Stimulated activated CD4-positive, alpha-beta T cell treated with anti-CD3 and anti-CD28 coated beads, Interleukin-4, amount 100 ng/mL, for 4 hours (primary cell): Measurements from ENCODE around the gene KDELR3.

Source experiments
- DNase-seq, 2 experiments: peaks; one replicate each; pipeline ENCODE4 v3.0.0-alpha.2; 2020

Gene KDELR3

DNA sequence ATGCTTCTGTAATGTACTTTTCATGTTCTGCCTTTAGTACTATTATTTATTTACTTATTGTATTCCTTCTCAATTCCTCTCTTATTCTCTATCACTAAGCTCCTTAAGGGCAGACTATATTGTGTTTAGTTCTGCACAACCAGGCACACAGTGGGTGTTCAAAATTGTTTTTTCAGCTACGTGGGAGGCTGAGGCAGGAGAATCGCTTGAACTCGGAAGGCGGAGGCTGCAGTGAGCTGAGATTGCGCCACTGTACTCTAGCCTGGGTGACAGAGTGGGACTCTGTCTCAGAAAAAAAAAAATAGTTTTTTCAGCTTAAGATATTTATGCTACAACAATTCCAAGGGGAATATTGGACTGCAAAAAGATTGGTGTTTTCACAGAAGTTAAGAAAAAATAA is 55.6 kb downstream of the KDELR3 start:
- DNase-seq: no peak

DNA sequence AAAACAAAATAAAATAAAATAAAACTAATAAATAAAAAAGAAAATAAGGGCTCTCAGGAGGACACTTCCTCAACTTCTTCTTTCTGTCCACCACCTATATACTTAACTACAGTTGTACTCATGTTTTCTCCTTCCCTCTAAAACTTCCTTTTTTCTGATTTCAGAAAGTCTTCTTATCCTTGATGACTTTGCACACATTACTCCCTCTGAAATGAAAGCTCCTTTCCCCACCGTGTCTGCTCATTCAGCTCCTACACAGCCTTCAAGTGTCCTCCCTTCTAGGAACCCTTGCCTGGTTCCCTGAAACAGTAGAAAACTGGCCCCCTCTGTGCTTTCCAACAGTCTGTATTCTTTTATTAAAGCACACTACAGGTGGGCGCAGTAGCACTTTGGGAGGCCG is 56.5 kb downstream of the KDELR3 start:
- DNase-seq: no peak

DNA sequence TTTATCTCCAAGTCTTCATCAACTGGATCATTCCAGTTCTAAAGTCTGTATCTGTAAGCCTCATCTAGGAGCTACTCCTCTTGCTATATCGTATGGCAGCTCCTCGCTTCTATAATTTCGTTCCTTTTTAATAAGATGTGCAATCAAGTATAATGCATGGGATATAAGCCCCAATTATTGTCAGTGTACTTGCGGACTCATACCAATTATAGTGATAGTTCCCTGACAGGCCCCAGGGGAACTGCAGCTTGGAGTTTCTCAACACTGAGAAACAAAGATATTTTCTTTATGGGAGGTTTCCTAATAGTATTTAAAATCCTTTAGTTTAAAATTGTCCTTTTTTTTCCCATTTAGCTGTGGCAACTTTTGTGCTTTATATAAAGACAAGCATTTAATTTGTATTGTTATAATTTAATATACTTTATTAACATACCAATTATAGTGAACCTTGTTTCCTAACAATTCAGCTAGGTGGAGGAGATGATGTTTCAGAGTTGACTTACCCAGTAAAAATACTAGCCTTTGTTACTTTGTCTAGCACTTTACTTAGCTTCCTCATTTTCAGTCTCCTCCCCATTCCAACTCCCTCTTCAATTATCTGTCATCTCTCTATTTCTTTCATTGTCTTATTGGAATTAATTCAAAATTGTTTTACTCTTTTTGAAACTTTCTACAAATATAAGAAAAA is 63.5 kb downstream of the KDELR3 start:
- DNase-seq: no peak
